HG02571 (cell line): ENCODE data around the gene LRP5.
"Not testable (repeated sequence)": the region's sequence is repeated elsewhere in the genome, so short reads cannot be mapped to it uniquely, and the experiment has no call there.

ENCODE experiments used
- ATAC-seq: cut with Tn5 transposase; IDR thresholded peaks from one replicate; pipeline ENCODE4 v1.9.1; 2021; ENCODE audit warnings: mild to moderate bottlenecking, moderate library complexity; ENCODE audit not compliant: unreplicated experiment

The LRP5 gene

DNA sequence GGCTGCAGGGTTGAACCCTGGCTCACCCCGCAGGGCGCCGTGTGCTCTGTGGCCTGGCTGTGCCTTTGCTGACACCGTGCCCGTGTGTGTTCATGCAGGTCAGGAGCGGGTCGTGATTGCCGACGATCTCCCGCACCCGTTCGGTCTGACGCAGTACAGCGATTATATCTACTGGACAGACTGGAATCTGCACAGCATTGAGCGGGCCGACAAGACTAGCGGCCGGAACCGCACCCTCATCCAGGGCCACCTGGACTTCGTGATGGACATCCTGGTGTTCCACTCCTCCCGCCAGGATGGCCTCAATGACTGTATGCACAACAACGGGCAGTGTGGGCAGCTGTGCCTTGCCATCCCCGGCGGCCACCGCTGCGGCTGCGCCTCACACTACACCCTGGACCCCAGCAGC lies 101.2 kb downstream of the LRP5 start:
- ATAC-seq: no peak

GRCh38 chr11:68414496-68415221 lies 102.3 kb downstream of the LRP5 start:
- no peak for ATAC-seq

GRCh38 chr11:68416070-68416578 lies 103.7 kb downstream of the LRP5 start:
- ATAC-seq: no peak

GRCh38 chr11:68418648-68419047 lies 106.3 kb downstream of the LRP5 start:
- ATAC-seq: no peak

GRCh38 chr11:68420171-68420570 lies 107.8 kb downstream of the LRP5 start:
- ATAC-seq: no peak

- no peak for ATAC-seq
Measured at GRCh38 chr11:68423481-68423880, 111.1 kb downstream of the LRP5 start.

GRCh38 chr11:68424101-68424632 lies 111.8 kb downstream of the LRP5 start:
- ATAC-seq: no peak

- ATAC-seq: no peak
Measured at GRCh38 chr11:68424981-68425865, 112.8 kb downstream of the LRP5 start.

DNA sequence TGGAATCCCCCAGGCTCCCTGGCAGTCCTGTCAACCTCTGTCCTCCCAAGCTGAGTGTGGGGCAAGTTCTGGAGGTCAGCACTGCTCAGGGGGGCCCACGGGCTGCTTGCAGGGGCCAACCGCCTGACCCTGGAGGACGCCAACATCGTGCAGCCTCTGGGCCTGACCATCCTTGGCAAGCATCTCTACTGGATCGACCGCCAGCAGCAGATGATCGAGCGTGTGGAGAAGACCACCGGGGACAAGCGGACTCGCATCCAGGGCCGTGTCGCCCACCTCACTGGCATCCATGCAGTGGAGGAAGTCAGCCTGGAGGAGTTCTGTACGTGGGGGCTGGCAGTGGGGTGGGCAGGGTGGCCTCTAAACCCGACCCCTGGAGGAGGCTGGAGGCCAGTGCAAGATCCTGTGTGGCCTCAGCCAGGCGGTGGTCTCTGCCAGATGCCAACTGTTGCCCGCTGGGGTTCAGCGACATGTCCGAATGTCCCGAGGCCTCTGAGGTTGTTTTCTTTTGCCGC lies 113.5 kb downstream of the LRP5 start:
- no peak for ATAC-seq

DNA sequence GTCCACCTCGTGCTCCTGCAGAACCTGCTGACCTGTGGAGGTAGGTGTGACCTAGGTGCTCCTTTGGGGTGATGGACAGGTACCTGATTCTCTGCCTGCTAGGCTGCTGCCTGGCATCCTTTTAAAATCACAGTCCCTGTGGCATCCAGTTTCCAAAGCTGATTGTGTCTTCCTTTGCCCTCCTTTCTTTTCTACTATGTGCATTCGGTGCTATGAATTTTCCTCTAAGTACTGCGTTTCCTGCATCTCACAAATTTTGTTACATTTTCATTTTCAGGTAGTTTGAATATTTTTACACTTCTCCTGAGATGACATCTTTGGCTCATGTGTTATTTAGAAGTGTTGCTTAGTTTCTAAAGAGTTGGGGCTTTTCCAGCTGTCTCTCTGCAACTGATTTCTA lies 117.3 kb downstream of the LRP5 start:
- ATAC-seq: no peak

- no peak for ATAC-seq
Measured at GRCh38 chr11:68430384-68430783, 118.0 kb downstream of the LRP5 start.

DNA sequence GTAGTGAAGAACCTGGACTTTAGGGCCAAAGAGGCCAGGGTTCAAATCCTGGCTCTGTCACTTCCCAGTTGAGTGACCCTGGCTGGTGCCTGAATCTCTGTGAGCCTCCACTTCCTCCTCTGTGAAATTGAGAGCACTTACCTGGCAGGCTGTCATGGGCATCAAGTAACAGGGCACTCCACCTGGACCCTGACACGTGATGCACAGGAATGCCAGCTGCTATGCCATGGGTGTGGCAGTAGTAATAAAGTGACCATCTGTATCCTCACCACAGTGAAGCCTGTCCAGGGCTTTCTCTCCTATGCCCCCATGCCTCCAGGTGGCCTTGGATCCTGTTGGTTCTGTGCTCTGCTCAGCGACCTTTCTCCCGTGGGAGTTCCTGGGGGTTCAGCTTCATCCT lies 118.4 kb downstream of the LRP5 start:
- no peak for ATAC-seq

DNA sequence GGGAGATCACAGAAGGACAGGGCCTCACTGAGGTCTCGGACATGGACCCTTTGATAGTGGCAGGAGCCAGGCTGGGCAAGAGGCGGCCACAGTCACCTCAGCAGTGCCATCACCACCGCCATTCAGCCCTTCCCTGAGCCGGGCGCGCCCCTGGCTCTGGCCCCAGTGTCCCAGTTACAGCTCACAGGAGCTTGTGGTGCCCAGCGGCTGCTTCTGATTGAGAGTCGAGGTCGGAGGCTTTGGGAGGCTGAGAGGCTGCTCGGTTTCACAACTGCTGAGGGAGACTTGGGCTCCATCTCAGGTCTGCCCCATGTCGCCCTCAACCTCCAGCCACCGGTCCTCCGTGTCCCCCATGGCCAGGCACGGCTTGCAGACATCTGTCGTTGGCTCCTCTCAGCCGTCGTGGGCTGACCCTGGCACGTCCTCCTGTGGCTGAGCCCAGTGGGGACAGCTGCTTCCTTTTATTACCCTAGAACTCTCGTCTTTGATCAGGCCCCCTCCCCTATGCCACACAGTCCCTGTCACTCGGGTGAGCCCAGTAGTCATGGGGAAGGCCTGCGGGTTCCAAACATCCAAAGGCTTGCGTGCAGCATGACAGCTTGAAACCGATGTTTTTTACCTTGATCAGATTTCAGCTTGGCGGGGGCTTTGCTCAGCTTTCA lies 119.7 kb downstream of the LRP5 start:
- ATAC-seq: no peak

DNA sequence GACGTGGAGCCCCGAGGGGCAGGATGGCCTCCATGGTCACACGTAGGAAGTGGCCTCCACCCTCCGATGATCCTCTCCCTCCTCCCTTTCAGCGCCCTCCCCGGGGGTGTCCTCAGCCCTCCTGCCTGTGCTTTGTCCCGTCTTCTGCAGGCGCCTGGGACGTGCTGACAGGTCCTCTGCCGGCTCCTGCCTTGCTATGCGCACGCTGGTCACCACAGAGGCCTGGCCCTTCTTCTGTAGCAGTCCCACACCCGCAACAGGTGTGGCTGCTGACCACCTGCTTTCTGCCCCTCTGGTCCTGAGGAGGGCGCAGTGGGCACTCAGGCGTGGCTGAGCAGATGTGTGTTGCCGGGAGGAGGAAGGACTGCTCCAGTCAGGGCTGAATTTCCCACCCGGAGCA lies 120.5 kb downstream of the LRP5 start:
- ATAC-seq: no peak

GRCh38 chr11:68433541-68433940 lies 121.2 kb downstream of the LRP5 start:
- no peak for ATAC-seq

DNA sequence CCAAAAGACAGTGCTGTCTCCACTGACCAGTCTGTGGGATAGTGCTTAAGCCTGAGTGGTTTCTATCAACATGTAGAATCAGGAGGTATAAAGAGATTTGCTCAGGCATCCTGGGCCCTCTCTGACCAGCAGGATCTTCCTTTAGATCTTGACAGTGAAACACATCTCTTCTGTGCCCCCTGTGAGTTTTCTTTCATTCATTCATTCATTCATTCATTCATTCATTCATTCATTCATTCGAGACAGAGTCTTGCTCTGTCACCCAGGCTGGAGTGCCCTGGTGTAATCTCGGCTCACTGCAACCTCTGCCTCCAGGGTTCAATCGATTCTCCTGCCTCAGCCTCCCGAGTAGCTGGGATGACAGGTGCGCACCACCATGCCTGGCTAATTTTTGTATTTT lies 121.8 kb downstream of the LRP5 start:
- ATAC-seq: not testable (repeated sequence)

- ATAC-seq: no peak
Measured at GRCh38 chr11:68436162-68436888, 123.9 kb downstream of the LRP5 start.

- ATAC-seq: no peak
Measured at GRCh38 chr11:68436985-68437926, 124.9 kb downstream of the LRP5 start.
